ENCODE measurements around the gene MLH3. TPM values are rescaled to one million over a fixed set of nuclear protein-coding genes. Genes with fewer than 3 reads are reported as not detected.

The MLH3 gene
- total and polyA plus RNA-seq, 2 of the 13 experiments (the other 11 are each of a cell fraction or from before 2014, with no cell fraction given): 14.4 to 24.8 TPM

- TF ChIP-seq MAFK (conservative IDR thresholded peaks at IDR 0.05 in 1 of 2, IDR thresholded peaks at IDR 0.05 in 1 of 2; ENCODE audit: low read length in 2 of 2) (no peak), ZNF121 (CRISPR knock-in tag; IDR thresholded peaks at IDR 0.05) (no peak), ZBTB33 (CRISPR knock-in tag; IDR thresholded peaks at IDR 0.05) (peak; percentile 72), BCLAF1 (IDR thresholded peaks at IDR 0.05) (no peak), GTF2F1 (IDR thresholded peaks at IDR 0.05; ENCODE audit: low read length) (no peak), STAG1 (CRISPR knock-in tag; IDR thresholded peaks at IDR 0.05) (no peak), ZNF362 (CRISPR knock-in tag; IDR thresholded peaks at IDR 0.05; ENCODE audit: borderline replicate concordance) (no peak), ZFX (CRISPR knock-in tag; IDR thresholded peaks at IDR 0.05; ENCODE audit: low read depth) (peak; percentile 75), ZBTB38 (CRISPR knock-in tag; IDR thresholded peaks at IDR 0.05) (peak; percentile 68), ZNF550 (CRISPR knock-in tag; IDR thresholded peaks at IDR 0.05; ENCODE audit: borderline replicate concordance) (no peak), ZNF839 (CRISPR knock-in tag; IDR thresholded peaks at IDR 0.05; ENCODE audit: borderline replicate concordance) (no peak), REXO4 (CRISPR knock-in tag; IDR thresholded peaks at IDR 0.05; ENCODE audit: borderline replicate concordance) (no peak), ZNF20 (CRISPR knock-in tag; IDR thresholded peaks at IDR 0.05) (no peak), FOXO1 (CRISPR knock-in tag; IDR thresholded peaks at IDR 0.05) (no peak), ZNF563 (CRISPR knock-in tag; IDR thresholded peaks at IDR 0.05) (no peak; the same call in 1 of the 2 replicates), NPAS2 (CRISPR knock-in tag; IDR thresholded peaks at IDR 0.05; ENCODE audit: borderline replicate concordance) (no peak)
- TF ChIP-seq, protein P1, sequence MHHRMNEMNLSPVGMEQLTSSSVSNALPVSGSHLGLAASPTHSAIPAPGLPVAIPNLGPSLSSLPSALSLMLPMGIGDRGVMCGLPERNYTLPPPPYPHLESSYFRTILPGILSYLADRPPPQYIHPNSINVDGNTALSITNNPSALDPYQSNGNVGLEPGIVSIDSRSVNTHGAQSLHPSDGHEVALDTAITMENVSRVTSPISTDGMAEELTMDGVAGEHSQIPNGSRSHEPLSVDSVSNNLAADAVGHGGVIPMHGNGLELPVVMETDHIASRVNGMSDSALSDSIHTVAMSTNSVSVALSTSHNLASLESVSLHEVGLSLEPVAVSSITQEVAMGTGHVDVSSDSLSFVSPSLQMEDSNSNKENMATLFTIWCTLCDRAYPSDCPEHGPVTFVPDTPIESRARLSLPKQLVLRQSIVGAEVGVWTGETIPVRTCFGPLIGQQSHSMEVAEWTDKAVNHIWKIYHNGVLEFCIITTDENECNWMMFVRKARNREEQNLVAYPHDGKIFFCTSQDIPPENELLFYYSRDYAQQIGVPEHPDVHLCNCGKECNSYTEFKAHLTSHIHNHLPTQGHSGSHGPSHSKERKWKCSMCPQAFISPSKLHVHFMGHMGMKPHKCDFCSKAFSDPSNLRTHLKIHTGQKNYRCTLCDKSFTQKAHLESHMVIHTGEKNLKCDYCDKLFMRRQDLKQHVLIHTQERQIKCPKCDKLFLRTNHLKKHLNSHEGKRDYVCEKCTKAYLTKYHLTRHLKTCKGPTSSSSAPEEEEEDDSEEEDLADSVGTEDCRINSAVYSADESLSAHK (CRISPR knock-in tag; IDR thresholded peaks at IDR 0.05; ENCODE audit: borderline replicate concordance): no peak
- TF ChIP-seq, protein P2, sequence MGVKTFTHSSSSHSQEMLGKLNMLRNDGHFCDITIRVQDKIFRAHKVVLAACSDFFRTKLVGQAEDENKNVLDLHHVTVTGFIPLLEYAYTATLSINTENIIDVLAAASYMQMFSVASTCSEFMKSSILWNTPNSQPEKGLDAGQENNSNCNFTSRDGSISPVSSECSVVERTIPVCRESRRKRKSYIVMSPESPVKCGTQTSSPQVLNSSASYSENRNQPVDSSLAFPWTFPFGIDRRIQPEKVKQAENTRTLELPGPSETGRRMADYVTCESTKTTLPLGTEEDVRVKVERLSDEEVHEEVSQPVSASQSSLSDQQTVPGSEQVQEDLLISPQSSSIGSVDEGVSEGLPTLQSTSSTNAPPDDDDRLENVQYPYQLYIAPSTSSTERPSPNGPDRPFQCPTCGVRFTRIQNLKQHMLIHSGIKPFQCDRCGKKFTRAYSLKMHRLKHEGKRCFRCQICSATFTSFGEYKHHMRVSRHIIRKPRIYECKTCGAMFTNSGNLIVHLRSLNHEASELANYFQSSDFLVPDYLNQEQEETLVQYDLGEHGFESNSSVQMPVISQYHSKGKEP (CRISPR knock-in tag; IDR thresholded peaks at IDR 0.05): no peak
- TF ChIP-seq, protein P3, sequence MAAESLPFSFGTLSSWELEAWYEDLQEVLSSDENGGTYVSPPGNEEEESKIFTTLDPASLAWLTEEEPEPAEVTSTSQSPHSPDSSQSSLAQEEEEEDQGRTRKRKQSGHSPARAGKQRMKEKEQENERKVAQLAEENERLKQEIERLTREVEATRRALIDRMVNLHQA (CRISPR knock-in tag; IDR thresholded peaks at IDR 0.05): no peak
Observed at GRCh38 chr14:74973003-74973653, 78.1 kb downstream of the MLH3 start (continued).

Data from HepG2 (cell line).